ENCODE measurements around the gene ZC3H6.
"Not testable (repeated sequence)": the region's sequence is repeated elsewhere in the genome, so short reads cannot be mapped to it uniquely, and the experiment has no call there.

- TF ChIP-seq POLR2AphosphoS5 (IDR thresholded peaks at IDR 0.05; ENCODE audit: borderline replicate concordance, low read depth, low read length); EZH2 (IDR thresholded peaks at IDR 0.05); FOXP2 (optimal IDR thresholded peaks at IDR 0.05; ENCODE audit: control extremely low read depth, extremely low read length, insufficient read depth): not testable (repeated sequence)
Measured at GRCh38 chr2:112282066-112282465, 6.7 kb downstream of the ZC3H6 start.
